ENCODE measurements around the gene FOXL2. TPM values are rescaled to one million over a fixed set of nuclear protein-coding genes. Genes with fewer than 3 reads are reported as not detected.

Gene FOXL2
- total and polyA plus RNA-seq, 2 of the 13 experiments (the other 11 are each of a cell fraction or from before 2014, with no cell fraction given) = not detected

GRCh38 chr3:138915503-138916498, 31.1 kb downstream of the FOXL2 start (continued):
- TF ChIP-seq, protein P1, sequence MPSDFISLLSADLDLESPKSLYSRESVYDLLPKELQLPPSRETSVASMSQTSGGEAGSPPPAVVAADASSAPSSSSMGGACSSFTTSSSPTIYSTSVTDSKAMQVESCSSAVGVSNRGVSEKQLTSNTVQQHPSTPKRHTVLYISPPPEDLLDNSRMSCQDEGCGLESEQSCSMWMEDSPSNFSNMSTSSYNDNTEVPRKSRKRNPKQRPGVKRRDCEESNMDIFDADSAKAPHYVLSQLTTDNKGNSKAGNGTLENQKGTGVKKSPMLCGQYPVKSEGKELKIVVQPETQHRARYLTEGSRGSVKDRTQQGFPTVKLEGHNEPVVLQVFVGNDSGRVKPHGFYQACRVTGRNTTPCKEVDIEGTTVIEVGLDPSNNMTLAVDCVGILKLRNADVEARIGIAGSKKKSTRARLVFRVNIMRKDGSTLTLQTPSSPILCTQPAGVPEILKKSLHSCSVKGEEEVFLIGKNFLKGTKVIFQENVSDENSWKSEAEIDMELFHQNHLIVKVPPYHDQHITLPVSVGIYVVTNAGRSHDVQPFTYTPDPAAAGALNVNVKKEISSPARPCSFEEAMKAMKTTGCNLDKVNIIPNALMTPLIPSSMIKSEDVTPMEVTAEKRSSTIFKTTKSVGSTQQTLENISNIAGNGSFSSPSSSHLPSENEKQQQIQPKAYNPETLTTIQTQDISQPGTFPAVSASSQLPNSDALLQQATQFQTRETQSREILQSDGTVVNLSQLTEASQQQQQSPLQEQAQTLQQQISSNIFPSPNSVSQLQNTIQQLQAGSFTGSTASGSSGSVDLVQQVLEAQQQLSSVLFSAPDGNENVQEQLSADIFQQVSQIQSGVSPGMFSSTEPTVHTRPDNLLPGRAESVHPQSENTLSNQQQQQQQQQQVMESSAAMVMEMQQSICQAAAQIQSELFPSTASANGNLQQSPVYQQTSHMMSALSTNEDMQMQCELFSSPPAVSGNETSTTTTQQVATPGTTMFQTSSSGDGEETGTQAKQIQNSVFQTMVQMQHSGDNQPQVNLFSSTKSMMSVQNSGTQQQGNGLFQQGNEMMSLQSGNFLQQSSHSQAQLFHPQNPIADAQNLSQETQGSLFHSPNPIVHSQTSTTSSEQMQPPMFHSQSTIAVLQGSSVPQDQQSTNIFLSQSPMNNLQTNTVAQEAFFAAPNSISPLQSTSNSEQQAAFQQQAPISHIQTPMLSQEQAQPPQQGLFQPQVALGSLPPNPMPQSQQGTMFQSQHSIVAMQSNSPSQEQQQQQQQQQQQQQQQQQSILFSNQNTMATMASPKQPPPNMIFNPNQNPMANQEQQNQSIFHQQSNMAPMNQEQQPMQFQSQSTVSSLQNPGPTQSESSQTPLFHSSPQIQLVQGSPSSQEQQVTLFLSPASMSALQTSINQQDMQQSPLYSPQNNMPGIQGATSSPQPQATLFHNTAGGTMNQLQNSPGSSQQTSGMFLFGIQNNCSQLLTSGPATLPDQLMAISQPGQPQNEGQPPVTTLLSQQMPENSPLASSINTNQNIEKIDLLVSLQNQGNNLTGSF (CRISPR knock-in tag; IDR thresholded peaks at IDR 0.05) = no peak
- no peak for TF ChIP-seq ZC3H13 (CRISPR knock-in tag; IDR thresholded peaks at IDR 0.05)
- 0 out of 2 replicates have a peak, but pooled peaks have one; percentile 45 for TF ChIP-seq ARHGAP35 (CRISPR knock-in tag; IDR thresholded peaks at IDR 0.05; ENCODE audit: borderline replicate concordance)
- 0 out of 2 replicates have a peak, but pooled peaks have one; percentile 16 for TF ChIP-seq ZNF34 (CRISPR knock-in tag; IDR thresholded peaks at IDR 0.05; ENCODE audit: borderline replicate concordance)
- TF ChIP-seq ZNF563 (CRISPR knock-in tag; IDR thresholded peaks at IDR 0.05) = peak; percentile 73; the same call in 1 of the 2 replicates
- TF ChIP-seq ZNF138 (CRISPR knock-in tag; IDR thresholded peaks at IDR 0.05; ENCODE audit: low read depth) = no peak
- TF ChIP-seq PAXIP1 (CRISPR knock-in tag; conservative IDR thresholded peaks at IDR 0.05) = no peak; the same call in 1 of the 2 replicates
- TF ChIP-seq, protein P2, sequence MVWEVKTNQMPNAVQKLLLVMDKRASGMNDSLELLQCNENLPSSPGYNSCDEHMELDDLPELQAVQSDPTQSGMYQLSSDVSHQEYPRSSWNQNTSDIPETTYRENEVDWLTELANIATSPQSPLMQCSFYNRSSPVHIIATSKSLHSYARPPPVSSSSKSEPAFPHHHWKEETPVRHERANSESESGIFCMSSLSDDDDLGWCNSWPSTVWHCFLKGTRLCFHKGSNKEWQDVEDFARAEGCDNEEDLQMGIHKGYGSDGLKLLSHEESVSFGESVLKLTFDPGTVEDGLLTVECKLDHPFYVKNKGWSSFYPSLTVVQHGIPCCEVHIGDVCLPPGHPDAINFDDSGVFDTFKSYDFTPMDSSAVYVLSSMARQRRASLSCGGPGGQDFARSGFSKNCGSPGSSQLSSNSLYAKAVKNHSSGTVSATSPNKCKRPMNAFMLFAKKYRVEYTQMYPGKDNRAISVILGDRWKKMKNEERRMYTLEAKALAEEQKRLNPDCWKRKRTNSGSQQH (CRISPR knock-in tag; IDR thresholded peaks at IDR 0.05; ENCODE audit: low read depth) = no peak
- 0 out of 2 replicates have a peak, but pooled peaks have one; percentile 32 for TF ChIP-seq TMF1 (CRISPR knock-in tag; IDR thresholded peaks at IDR 0.05; ENCODE audit: low read depth)
- 0 out of 2 replicates have a peak, but pooled peaks have one; percentile 19 for TF ChIP-seq SIN3A (IDR thresholded peaks at IDR 0.05; ENCODE audit: borderline replicate concordance, low read depth, low read length)
- no peak for TF ChIP-seq ZNF460 (CRISPR knock-in tag; IDR thresholded peaks at IDR 0.05; ENCODE audit: borderline replicate concordance)
- TF ChIP-seq HDAC6 (IDR thresholded peaks at IDR 0.05; ENCODE audit: low read depth, low read length) = no peak
- TF ChIP-seq YEATS4 (CRISPR knock-in tag; IDR thresholded peaks at IDR 0.05; ENCODE audit: borderline replicate concordance) = peak; percentile 74; the same call in 1 of the 2 replicates
- peak; percentile 40; the same call in 1 of the 2 replicates for TF ChIP-seq ZGPAT (CRISPR knock-in tag; IDR thresholded peaks at IDR 0.05)
- no peak for TF ChIP-seq TCF7 (IDR thresholded peaks at IDR 0.05; ENCODE audit: low read depth)
- TF ChIP-seq ZNF792 (CRISPR knock-in tag; IDR thresholded peaks at IDR 0.05) = no peak
